Measurements from ENCODE around the gene URGCP. TPM values are rescaled to one million over a fixed set of nuclear protein-coding genes. Genes with fewer than 3 reads are reported as not detected.

URGCP gene
- total RNA-seq, 1 experiment from 2014 or later, result 26.6 TPM

- ChIA-PET POLR2A (ENCODE audit: low non-redundant PET) (no interaction called here), CTCF (no interaction called here)
- Histone ChIP-seq H3K27me3 (replicated peaks; ENCODE audit: insufficient read depth, low read depth, low read length, poor library complexity) (no peaks in the 10 kb centered on the region), H3K36me3 (ENCODE audit: insufficient read depth, low read length, poor library complexity, severe bottlenecking) (no peaks in the 10 kb centered on the region), H3K4me1 (ENCODE audit: insufficient read depth, low read length, poor library complexity, severe bottlenecking) (peaks cover 7% of the 10 kb centered on the region), H3K27ac (ENCODE audit: low read depth, low read length, poor library complexity, severe bottlenecking) (peak overlapping the region; percentile 88), H3K4me3 (ENCODE audit: low read depth, low read length, poor library complexity, severe bottlenecking) (peak overlapping the region; percentile 57), H3K9me3 (ENCODE audit: low read depth, low read length, poor library complexity, severe bottlenecking) (no peaks in the 10 kb centered on the region)
- intact Hi-C loops (cut with micrococcal nuclease; ENCODE audit: unreplicated experiment), result no loop called here
- BruUV-seq (replicated peaks), result no TSS peak
- TF ChIP-seq, protein P1, sequence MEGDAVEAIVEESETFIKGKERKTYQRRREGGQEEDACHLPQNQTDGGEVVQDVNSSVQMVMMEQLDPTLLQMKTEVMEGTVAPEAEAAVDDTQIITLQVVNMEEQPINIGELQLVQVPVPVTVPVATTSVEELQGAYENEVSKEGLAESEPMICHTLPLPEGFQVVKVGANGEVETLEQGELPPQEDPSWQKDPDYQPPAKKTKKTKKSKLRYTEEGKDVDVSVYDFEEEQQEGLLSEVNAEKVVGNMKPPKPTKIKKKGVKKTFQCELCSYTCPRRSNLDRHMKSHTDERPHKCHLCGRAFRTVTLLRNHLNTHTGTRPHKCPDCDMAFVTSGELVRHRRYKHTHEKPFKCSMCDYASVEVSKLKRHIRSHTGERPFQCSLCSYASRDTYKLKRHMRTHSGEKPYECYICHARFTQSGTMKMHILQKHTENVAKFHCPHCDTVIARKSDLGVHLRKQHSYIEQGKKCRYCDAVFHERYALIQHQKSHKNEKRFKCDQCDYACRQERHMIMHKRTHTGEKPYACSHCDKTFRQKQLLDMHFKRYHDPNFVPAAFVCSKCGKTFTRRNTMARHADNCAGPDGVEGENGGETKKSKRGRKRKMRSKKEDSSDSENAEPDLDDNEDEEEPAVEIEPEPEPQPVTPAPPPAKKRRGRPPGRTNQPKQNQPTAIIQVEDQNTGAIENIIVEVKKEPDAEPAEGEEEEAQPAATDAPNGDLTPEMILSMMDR (conservative IDR thresholded peaks at IDR 0.05; ENCODE audit: low read depth, low read length), result no peak
- no peak for TF ChIP-seq EZH2 (IDR thresholded peaks at IDR 0.05; ENCODE audit: borderline replicate concordance, low read depth, low read length, poor library complexity, severe bottlenecking)
- no peak for DNase-seq (ENCODE audit: low spot score)
These were observed 20.4 kb upstream of the URGCP start for GRCh38 chr7:43926798-43927123.

DNA sequence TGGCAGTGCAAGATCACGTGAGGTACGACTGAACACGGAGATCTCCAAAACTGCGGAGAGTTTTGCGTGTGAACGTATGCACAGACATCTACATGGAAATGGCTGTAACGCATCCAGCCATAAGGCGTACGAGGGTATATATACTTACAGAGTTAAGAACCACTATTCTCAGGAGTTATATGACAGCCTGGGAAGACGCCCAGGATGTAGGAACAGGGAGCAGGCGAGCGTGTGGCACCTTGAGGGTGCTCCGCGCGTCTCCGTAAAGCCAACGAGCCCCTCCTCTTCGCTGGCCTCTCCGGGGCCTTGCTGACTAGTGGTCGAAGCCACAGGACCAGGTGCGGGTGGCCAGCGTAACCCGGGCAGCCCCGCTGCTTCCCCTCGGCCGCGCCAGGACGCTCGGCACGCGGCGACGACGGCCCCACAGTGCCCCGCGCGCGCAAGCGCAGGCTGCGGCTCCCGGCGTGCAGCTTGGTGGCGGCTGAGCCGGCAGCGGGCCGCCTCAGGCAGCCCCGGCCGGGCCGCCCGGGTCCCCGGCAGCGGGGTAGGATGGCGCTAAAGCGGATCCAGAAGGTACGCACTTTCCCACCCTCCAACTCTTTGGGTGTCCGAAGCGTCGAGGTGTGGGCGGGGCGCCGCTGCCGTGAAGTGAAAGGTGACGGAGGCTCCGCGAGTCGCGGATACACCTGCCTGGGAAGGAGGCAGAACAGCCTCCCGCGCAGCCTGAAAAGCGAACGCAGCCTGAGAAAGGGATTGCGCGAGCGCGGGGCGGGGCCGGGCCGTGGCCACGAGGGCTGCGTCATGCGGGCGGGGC lies 19.8 kb upstream of the URGCP start, which contains the start of gene UBE2D4:
UBE2D4 (plus strand) TSS at position 453 of the 814 bp plus-strand sequence; CDS start at position 550, 97 bp downstream.
- H3K9me3 ChIP-seq (ENCODE audit: low read depth, low read length, poor library complexity, severe bottlenecking), result no peaks in the 10 kb centered on the region
- intact Hi-C loops (cut with micrococcal nuclease; ENCODE audit: unreplicated experiment), result no loop called here
- H3K36me3 ChIP-seq (ENCODE audit: insufficient read depth, low read length, poor library complexity, severe bottlenecking), result no peaks in the 10 kb centered on the region
- peaks cover 7% of the 10 kb centered on the region for H3K4me1 ChIP-seq (ENCODE audit: insufficient read depth, low read length, poor library complexity, severe bottlenecking)
- TF ChIP-seq, protein P1 (conservative IDR thresholded peaks at IDR 0.05; ENCODE audit: low read depth, low read length), result no peak
- no peak for TF ChIP-seq EZH2 (IDR thresholded peaks at IDR 0.05; ENCODE audit: borderline replicate concordance, low read depth, low read length, poor library complexity, severe bottlenecking)
- CTCF ChIA-PET, result no interaction called here
- DNase-seq (ENCODE audit: low spot score), result peak; percentile 84
- POLR2A ChIA-PET (ENCODE audit: low non-redundant PET), result no interaction called here
- H3K4me3 ChIP-seq (ENCODE audit: low read depth, low read length, poor library complexity, severe bottlenecking), result peak within 1 kb of the TSS; percentile 57
- peak within 1 kb of the TSS; percentile 88 for H3K27ac ChIP-seq (ENCODE audit: low read depth, low read length, poor library complexity, severe bottlenecking)
- TSS peak; percentile 39 for BruUV-seq (replicated peaks)
- H3K27me3 ChIP-seq (replicated peaks; ENCODE audit: insufficient read depth, low read depth, low read length, poor library complexity), result no peaks in the 10 kb centered on the region

DNA sequence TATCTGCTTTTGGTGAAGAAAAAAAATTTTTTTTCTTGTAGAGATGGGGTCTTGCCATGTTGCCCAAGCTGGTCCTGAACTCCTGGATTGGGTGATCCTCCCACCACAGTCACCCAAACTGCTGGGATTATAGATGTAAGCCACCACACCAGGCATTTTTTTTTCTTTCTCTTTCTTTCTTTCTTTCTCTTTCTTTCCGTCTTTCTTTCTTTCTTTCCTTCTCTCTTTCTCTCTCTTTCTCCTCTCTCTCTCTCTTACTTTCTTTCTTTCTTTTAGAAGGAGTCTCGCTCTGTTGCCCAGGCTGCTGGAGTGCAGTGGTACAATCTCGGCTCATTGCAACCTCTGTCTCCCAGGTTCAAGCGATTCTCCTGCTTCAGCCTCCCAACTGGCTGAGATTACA lies 16.3 kb upstream of the URGCP start:
- intact Hi-C loops (cut with micrococcal nuclease; ENCODE audit: unreplicated experiment), result no loop called here
- no TSS peak for BruUV-seq (replicated peaks)
- Histone ChIP-seq H3K27ac (ENCODE audit: low read depth, low read length, poor library complexity, severe bottlenecking) (no peak overlapping the region), H3K27me3 (replicated peaks; ENCODE audit: insufficient read depth, low read depth, low read length, poor library complexity) (no peaks in the 10 kb centered on the region), H3K4me1 (ENCODE audit: insufficient read depth, low read length, poor library complexity, severe bottlenecking) (peaks cover 7% of the 10 kb centered on the region), H3K4me3 (ENCODE audit: low read depth, low read length, poor library complexity, severe bottlenecking) (no peak overlapping the region), H3K9me3 (ENCODE audit: low read depth, low read length, poor library complexity, severe bottlenecking) (no peaks in the 10 kb centered on the region), H3K36me3 (ENCODE audit: insufficient read depth, low read length, poor library complexity, severe bottlenecking) (no peaks in the 10 kb centered on the region)
- no peak for DNase-seq (ENCODE audit: low spot score)
- CTCF ChIA-PET, result no interaction called here
- POLR2A ChIA-PET (ENCODE audit: low non-redundant PET), result no interaction called here
- TF ChIP-seq, protein P1 (conservative IDR thresholded peaks at IDR 0.05; ENCODE audit: low read depth, low read length), result no peak
- TF ChIP-seq EZH2 (IDR thresholded peaks at IDR 0.05; ENCODE audit: borderline replicate concordance, low read depth, low read length, poor library complexity, severe bottlenecking), result no peak
